Measurements from ENCODE around the gene SIM2. TPM values are rescaled to one million over a fixed set of nuclear protein-coding genes. Genes with fewer than 3 reads are reported as not detected.

Gene SIM2
- total RNA-seq, 1 donor from 2014 or later = not detected

DNA sequence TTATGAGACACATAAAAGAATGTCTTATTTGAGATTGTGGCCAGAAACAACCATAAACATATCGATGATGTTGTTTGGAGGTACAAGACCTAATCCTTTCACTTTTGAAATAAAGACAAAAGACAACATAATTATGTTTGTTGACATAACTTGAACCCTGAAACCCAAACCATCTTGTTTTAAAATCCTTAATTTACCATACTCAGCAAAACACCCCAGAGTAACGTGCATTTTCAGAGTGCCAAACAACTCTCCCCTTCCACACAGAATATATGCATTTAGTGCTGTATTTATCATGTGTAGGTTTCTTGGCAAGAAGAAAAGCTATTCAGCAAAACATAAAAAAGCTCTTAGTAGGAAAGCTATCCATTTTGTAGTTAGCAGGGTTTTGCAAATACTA, 17.5 kb downstream of the SIM2 start:
- CTCF ChIA-PET = no interaction called here

DNA sequence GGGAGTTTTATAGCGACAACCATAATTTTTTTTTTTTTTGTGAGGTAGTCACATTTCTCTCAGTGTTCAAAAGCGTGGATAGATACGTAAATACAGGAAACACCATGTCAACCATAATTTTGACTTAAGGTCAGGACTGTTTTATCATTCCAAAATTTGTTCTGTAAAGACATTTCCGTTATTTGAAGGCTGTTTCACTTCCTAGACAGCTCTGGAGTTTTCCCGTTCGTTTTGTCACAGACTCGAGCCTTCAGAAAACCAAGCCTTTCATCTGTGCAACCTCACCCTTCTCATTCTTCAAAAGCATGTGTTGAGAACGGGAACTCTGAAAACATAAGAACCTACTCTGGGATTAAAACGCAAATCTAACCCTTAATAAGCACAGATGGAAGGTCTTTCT, 17.9 kb downstream of the SIM2 start:
- no peaks in the 10 kb centered on the region for H3K4me1 Mint-ChIP-seq
- H3K27ac Mint-ChIP-seq = no peak overlapping the region
- ChIA-PET POLR2A (no interaction called here), CTCF (no interaction called here)
- TF ChIP-seq, protein P1, sequence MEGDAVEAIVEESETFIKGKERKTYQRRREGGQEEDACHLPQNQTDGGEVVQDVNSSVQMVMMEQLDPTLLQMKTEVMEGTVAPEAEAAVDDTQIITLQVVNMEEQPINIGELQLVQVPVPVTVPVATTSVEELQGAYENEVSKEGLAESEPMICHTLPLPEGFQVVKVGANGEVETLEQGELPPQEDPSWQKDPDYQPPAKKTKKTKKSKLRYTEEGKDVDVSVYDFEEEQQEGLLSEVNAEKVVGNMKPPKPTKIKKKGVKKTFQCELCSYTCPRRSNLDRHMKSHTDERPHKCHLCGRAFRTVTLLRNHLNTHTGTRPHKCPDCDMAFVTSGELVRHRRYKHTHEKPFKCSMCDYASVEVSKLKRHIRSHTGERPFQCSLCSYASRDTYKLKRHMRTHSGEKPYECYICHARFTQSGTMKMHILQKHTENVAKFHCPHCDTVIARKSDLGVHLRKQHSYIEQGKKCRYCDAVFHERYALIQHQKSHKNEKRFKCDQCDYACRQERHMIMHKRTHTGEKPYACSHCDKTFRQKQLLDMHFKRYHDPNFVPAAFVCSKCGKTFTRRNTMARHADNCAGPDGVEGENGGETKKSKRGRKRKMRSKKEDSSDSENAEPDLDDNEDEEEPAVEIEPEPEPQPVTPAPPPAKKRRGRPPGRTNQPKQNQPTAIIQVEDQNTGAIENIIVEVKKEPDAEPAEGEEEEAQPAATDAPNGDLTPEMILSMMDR (IDR thresholded peaks at IDR 0.05) = no peak
- no peaks in the 10 kb centered on the region for H3K9me3 Mint-ChIP-seq
- H3K27me3 Mint-ChIP-seq = peaks cover 41% of the 10 kb centered on the region
- intact Hi-C loops (cut with micrococcal nuclease) = no loop called here
- DNase-seq (no peak), ATAC-seq (ENCODE audit: low read depth) (no peak)
- H3K4me3 Mint-ChIP-seq = no peak overlapping the region
- H3K36me3 Mint-ChIP-seq (ENCODE audit: low read depth) = no peaks in the 10 kb centered on the region

More for the DNA sequence above, 17.5 kb downstream of the SIM2 start:
- Mint-ChIP-seq H3K27me3 (peaks cover 42% of the 10 kb centered on the region), H3K36me3 (ENCODE audit: low read depth) (no peaks in the 10 kb centered on the region), H3K4me1 (no peaks in the 10 kb centered on the region), H3K4me3 (no peak overlapping the region), H3K9me3 (no peaks in the 10 kb centered on the region), H3K27ac (no peak overlapping the region)
- POLR2A ChIA-PET = no interaction called here
- intact Hi-C loops (cut with micrococcal nuclease) = no loop called here
- no peak for ATAC-seq (ENCODE audit: low read depth)
- DNase-seq = no peak
- TF ChIP-seq, protein P1 (IDR thresholded peaks at IDR 0.05) = no peak

DNA sequence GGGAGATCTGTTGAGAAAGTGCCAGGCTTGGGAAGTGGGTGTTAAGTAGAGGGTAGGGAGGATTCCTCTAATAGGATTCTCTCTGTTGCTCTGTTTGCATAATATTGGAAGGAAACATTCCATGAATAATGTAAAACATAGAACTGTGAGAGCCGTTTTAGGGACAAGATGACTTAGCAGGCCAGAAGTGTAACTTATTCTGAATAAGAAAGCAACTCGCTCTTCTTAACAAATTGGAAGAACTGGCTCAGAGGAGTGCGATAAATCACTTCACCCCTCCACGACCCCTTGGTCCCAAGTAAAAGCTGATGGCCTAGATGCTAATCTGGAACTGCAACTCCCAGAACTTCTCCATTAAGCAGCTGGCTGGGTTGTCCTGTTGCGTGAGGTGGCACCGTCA, 19.1 kb downstream of the SIM2 start:
- Mint-ChIP-seq H3K27me3 (peaks cover 29% of the 10 kb centered on the region), H3K9me3 (no peaks in the 10 kb centered on the region), H3K36me3 (ENCODE audit: low read depth) (no peaks in the 10 kb centered on the region), H3K4me1 (no peaks in the 10 kb centered on the region), H3K27ac (no peak overlapping the region), H3K4me3 (no peak overlapping the region)
- POLR2A ChIA-PET = no interaction called here
- DNase-seq (no peak), ATAC-seq (ENCODE audit: low read depth) (no peak)
- CTCF ChIA-PET = no interaction called here
- TF ChIP-seq, protein P1 (IDR thresholded peaks at IDR 0.05) = no peak
- intact Hi-C loops (cut with micrococcal nuclease) = no loop called here

DNA sequence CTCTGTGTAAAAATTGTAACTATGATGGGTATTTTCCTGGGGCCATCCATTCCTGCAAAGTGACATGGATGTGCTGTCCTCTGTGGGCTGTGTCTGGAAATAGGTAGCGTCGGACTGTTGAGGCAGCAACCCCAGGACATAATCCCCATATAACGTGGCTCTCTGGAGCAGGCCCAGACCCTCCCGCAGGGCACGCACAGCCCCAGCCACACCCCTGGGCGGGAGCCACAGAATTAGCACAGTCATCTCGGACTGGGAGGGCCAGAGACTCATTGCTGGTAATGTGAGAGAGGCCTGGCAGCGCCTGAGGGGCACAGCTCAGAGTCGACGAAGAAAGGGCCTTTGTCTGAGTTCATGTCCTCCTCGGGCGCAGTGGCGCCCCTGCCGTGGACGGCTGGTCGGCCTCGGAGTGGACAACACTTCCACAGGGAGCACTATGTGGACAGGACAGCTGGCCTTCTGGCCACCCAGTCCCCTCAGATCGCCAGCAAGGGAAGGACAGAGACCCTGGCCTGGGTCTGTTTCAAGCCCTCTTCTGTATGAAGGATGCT, 20.1 kb downstream of the SIM2 start:
- TF ChIP-seq, protein P1 (IDR thresholded peaks at IDR 0.05) = no peak
- no peak for DNase-seq
- Mint-ChIP-seq H3K9me3 (no peaks in the 10 kb centered on the region), H3K4me1 (no peaks in the 10 kb centered on the region), H3K4me3 (no peak overlapping the region), H3K27me3 (peaks cover 24% of the 10 kb centered on the region), H3K36me3 (ENCODE audit: low read depth) (no peaks in the 10 kb centered on the region), H3K27ac (no peak overlapping the region)
- ChIA-PET CTCF (no interaction called here), POLR2A (no interaction called here)
- ATAC-seq (ENCODE audit: low read depth) = no peak
- intact Hi-C loops (cut with micrococcal nuclease) = no loop called here

DNA sequence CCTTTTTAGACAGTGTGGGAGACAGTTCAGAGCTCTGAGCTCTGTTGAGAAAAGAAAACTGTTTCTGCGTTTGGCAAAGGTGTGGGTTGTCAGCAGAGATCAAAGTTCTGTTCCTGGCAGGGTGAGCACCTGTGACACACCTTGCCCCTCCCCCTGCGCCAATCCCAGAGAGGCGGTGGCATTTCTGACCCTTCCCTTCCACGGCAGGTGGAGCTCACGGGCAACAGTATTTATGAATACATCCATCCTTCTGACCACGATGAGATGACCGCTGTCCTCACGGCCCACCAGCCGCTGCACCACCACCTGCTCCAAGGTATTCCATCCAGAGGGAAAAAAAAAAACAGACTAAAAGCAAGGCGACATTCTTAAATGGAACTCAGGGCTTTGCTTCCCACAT, 20.7 kb downstream of the SIM2 start:
- H3K27me3 Mint-ChIP-seq = peaks cover 21% of the 10 kb centered on the region
- H3K4me1 Mint-ChIP-seq = no peaks in the 10 kb centered on the region
- H3K9me3 Mint-ChIP-seq = no peaks in the 10 kb centered on the region
- no peak overlapping the region for H3K4me3 Mint-ChIP-seq
- H3K36me3 Mint-ChIP-seq (ENCODE audit: low read depth) = no peaks in the 10 kb centered on the region
- TF ChIP-seq, protein P1 (IDR thresholded peaks at IDR 0.05) = no peak
- DNase-seq = no peak
- no peak for ATAC-seq (ENCODE audit: low read depth)
- H3K27ac Mint-ChIP-seq = no peak overlapping the region
- ChIA-PET CTCF (no interaction called here), POLR2A (no interaction called here)
- intact Hi-C loops (cut with micrococcal nuclease) = no loop called here
